IPS DF 4.7 (cell line): Measurements from ENCODE around the gene CORO6.

Source experiments
- DNase-seq: peaks from one replicate; pipeline ENCODE4 v3.0.0-alpha.2; 2013; ENCODE audit warnings: low spot score; ENCODE audit errors: extremely low read depth

CORO6 gene

DNA sequence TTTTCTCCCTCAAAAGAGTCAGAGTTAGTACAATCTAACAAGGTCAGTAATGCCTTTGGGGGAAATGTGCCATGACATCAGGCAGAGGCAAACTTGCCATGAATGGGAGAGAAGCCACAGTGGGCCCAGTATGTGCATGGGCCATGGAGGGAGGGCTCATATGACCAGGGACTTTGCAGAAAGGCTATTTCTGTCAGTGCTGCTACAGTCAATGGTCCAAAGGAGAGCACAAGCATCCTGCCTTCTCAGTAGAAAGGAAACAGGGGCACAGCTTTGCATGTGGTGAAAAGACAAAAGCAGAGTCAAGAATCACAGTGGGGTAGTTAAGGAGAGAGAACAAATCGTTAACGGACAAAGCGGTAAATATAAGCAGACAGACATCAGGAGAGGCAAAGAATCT lies 11.2 kb upstream of the CORO6 start:
- DNase-seq, result no peak

DNA sequence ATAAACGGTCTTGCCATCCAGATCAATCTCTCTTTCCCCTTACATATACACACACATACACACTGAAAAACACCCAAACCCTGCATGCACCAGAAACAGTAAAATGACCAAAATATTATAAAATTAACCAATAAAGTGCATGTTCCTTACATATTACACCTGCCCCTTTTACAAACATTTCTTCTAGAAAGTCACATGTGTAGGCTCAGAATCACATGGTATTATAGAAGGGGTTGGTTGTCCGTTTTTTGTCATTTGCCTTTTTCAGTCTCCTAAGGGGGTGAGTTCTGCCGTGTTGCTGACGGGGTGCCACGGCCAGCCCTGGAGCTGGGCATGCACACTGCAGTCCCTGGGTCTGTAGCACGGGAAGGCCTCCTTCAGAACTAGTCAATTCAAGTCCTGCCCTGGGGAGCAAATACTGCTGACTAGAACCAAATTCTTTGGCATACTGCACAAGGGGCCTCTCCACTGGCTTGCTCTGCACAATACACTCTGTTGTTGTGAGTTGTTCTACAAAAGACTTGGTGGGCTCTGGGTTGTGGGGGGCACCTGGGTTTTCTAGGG lies 8.0 kb upstream of the CORO6 start:
- no peak for DNase-seq

DNA sequence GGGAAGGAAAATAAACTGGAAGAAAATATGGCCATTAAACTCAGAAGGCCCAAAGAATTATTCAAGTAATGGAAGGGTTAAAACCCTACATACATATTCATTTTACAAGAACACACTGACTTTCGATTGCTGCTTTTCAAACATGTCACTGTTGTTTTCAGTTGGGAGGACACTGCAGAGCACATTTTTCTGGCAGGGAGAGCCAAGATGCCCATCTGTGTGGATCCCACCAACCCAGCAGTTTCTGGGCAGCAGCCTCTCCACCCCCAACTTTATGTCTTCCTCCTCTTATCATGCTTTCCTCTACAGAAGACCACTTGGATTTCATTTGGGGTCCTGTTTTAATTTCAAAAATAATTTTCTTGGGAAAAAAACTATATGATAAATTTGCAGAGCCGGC lies 7.1 kb upstream of the CORO6 start:
- no peak for DNase-seq

DNA sequence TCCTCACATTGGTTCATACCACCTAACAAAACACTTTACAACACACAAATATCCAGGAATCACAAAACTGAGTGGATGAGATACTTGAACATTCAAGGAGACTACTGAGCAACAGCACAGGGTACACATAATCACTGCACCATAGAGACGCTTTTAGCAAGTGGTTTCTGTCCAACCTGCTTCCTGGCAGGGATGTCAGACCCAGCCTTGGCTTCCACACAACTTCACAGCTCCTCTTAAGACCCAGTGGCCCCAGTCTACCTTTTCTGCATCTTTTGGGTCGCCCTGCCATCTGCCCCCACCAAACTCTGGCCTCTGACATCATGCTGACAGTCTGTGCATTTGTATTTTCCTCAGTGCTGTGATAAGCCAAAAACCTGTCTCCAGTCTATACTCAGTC lies 5.9 kb upstream of the CORO6 start:
- no peak for DNase-seq

DNA sequence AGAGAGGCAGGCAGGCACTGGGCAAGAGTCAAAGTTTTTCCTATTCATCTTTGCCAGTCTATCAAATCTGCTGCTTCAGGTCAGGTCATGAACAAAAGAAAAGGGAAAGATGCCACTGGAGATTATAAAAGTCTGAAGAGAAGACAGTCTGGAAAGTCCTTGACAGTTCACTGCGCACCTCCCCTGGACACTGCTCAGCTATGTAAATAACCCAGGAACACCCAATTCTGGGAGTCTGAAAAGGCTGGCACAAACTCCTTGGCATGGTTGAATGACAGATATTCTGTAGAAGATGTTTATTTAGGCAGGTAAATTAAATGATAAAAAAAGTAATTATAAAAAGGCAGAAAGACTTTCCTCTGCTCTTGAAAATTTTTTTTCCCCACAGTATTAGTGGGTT lies 5.2 kb upstream of the CORO6 start:
- DNase-seq, result no peak

DNA sequence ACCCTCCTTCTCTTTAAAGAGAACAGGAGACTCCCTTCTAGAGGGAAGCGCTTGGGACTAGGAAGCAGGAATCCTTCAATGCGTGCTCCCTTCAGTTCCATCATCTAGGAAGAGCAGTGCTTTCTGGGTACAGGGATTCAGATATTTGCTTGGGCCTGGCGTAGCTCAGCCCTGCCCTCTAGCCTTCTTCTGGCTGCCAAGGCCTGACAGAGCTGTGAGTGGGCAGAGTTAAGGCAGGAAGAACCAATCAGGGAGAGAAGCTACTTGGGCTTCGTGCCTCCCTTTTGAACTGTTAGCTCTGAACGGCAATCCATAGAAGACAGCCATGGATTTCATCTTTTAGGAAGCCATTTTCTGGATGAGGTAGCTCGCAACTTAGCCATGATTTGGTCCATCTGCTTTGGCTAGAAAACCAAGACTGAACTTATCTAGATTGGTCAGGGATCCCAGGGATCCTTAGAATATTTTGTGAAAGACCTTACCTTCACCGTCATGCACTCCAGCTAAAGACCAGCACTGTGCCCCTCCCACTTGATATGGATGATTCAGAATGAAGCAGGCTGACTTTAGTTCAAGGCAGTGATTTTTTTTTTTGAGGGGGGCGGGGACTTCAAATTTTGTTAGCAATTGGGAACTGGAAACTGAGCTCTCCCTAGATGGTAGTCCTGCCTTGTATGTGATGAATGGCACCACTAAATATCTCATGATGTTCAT lies 2.5 kb upstream of the CORO6 start:
- no peak for DNase-seq

DNA sequence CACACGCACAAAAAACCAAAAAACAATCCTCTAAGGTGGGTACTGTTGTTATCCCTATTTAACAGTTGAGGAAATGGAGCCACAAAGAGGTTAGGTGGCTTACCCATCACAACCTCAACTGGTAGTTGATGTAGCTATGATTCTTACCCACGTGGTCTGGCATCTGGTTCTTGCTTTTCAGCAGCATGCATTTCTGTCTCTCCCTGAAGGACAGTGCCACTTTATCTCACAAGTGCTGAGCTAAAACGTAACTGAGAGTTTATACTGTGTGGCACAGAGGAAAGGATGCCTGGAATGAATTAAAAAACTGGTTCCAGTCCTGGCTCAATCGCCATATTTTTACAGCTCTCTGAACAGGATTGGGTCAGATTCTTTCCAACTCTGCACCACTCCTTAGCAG lies 1.9 kb upstream of the CORO6 start:
- DNase-seq, result no peak

DNA sequence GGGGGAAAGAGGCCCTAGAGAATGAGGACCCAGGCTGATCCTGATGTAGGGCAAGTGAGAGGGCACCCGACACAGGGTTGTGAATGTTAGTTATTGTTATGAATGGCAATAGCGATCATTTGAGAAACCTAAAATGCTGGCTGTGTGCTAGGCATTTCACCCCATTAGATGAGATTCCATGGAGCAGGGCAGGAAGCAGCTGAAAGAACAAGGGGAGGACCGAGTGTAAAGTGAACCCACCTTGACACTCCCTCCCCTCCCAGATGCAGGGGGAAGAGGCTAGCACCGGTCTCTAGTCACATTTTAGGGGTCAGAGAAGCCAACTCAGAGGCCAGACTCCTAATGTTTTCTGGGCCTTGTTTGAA lies 553 bp upstream of the CORO6 start:
- no peak for DNase-seq

DNA sequence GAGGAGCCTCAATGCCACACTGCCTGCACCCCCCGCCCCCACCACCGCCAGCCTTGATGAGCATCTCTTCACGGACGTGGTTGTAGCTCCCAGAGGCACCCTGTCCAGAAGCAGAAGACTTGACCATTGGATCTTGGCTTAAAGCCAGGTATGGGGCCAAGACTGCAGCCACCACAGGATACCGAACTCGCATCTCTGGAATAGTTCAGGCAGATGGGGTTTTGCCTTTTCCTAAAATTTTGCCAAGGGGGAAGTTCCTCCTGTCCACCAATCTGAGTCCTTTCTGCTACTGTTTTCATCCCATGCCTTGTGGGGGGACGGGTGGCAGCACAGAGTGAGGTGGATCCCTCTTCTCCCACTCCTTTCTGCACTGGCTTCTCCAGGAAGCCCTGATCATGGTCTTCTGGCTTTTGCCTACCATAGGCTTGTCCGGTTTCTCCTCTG lies 939 bp downstream of the CORO6 start:
- no peak for DNase-seq

DNA sequence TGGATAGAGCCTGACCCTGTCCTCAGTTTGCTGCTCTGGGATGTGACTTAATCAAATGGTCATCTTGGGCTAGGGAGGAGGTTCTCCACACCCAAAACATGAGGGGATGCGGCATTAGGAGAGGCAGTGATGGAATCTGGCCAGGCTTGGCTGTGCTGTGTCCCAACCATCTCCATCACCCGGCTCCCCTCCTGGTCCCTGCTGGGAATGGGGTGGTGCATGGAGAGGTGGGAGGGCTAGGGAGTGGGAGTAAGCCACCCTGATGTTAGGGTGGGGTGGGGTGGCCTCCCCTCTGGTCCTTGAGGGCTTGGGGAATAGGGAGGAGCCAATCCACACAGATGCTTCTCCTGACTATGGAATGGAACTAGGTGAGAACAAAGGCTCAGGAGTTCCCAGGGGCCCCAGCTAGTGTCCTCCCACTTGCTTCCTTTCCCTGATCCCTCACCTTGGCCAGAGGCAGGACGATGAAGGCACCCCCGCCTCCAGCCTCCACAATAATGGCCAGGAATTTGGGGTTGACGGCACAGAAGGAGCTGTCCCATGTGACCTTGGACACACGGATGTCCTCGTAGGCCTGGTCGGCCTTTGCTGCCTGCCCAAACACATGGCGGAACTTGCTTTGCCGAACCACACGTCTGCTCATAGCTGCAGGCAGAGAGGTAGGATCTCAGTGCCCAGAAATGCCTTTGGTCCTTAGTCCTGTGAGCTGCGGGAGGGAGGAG lies 1.8 kb downstream of the CORO6 start:
- no peak for DNase-seq

DNA sequence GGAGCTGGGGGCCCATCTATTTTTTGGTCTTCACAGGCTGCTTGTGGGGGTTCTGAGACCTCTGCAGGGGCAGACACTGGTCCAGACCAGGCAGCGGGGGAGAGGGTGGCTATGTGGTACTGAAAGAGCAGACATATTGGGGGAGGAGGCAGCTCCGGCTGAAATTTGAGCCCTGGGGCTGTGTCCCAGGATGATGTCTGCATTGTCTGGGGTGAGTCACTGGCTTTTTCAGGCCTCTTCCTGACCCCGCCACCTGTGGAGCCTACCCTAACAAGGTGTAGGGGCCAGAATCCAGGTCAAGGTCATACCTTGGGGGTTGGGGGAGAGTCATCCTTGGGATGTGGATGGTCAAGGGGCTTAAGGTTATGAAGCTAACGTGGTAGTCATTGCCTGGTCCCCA lies 2.4 kb downstream of the CORO6 start:
- no peak for DNase-seq

DNA sequence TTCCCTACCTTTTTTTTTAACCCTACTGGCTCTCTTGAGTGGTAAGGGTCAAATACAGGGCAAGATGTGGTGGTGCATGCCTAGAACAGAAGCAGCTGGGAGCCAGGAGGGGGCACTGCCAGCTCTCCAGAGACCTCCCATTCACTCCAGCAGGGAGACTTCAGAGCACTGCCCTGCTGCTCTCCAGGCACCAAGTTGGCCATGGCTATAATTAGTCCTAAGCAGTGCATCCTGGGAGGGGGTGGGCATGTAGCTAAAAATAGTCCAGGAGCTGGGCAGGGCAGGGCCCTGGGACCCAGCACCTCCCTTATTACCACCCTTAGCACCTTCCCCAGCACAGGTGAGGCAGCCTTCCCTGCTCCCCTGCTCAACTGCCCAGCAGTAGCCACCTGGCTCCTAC lies 3.5 kb downstream of the CORO6 start:
- DNase-seq, result no peak

DNA sequence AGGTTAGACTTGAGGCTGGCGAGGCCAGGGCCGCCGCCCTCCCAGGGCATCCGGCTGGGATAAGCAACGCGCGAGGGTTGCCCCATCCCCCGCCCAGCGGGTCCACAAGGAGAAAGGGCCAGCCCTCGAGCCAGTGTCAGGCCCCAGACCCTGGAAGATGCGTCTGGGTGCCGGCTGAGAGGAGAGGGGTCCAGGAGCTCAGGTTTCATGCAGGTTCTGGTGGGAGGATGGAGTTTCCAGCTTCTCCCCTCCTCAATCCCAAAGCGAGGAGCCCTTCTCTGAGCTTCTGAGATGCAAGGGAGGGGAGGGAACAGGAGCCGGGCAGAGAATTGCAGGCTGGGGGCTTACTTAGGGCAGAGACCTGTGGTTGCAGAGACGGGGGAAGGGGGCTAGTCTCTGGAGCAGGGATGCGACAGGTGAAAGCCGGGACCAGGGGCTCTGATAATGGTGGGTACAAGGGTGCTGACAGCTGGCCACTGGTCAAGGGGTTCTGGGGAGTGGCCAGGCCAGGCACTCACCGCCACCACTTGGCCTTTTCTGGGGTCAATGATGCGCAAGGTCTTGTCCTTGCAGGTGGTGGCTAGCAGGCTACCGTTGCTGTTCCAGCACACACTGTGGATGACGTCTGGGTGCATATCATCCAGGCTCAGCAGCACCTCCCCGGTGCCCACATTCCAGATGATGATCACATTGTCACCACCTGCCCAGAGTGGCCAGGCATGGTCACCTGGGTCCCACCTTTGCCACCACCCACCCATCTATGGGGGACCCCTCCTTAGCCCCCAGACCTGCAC lies 4.2 kb downstream of the CORO6 start:
- DNase-seq, result no peak

DNA sequence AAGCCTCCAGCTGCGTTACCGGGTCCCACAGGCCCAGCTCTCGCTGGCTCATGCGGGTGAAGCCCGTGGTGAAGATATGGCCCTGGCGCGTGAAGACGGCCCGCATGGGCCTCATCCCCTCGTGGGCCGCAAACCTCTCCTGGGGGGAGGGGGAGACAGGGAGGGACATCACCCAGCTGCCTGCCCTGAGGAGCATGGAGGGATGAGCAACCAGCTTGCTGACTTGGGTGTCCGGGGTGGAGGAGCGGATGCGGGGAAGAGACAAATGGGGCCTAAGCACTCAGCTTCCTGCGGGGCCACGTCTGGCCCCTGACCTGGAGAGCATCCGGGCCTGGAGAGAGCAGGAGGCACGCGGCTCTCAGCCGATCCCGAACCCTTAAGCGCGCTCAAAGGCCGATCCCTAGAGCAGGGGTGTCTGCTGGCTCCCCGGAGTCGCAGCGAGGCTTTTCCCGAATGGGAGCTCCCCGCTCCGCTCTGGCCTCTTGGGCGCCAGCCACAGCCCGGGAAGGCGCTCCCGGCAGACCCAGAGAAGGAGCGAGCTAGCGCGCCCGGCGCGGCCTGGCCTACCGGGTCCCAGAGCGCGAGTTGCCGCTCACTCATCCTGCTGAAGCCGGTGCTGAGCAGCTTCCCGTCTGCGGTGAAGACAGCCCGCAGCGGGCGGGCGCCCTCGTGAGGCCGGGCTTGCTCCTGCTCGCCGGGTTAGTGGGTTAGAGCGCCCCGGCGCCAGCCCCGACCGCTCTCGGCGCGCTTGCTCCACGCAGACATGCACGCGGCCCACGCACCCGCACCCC lies 5.0 kb downstream of the CORO6 start:
- DNase-seq, result no peak

DNA sequence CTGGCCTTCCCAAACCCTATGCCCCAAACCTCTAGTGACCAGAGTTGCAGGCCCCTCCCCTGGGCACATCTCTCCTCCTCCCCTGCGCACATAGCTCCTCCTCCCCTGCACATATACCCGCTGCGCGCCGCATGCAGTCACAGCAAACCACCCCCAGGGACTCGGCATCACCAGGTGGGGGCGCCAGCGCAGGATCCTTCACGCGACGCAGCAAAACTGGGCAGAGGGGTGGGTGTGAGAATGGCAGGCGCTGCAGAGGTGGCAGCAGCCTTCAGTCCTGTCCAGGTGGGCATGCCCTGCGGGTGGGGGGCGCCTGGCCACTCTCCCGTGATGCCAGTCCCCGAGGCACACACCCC lies 5.6 kb downstream of the CORO6 start:
- no peak for DNase-seq

DNA sequence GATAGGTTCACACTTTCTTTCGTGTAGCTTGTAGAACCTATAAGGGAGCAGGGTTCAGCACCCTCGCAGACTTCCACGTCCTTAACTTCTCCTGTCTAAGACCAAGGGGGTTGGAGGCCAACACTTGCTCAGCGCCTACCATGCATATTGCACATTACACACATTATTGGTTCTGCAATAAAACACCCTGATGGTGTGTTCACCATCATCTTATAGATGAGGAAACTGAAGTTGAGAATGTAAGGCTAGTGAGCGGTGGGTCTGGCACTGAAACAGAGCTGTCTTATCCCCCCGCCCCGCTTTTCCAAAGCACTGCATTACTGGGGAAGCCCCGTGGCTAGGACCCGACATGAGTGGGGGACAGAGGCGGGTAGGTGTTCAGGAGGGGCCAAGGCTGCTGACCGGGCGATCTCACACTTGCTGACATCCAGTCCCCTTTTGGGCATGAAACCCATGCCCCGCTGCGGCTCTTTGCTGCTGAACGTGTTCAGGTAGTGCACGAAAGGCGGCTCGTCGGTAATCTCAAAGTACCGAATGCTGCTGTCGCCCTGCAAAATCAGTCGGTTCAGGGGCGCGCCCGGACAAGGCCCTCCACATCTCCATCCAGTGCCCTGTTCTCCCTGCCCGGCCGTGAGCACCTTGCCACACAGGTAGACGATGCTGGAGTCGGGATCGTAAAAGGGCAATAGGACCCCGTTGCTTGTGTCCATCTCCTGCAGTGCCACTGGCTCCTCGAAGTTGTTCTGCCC lies 6.2 kb downstream of the CORO6 start:
- no peak for DNase-seq

DNA sequence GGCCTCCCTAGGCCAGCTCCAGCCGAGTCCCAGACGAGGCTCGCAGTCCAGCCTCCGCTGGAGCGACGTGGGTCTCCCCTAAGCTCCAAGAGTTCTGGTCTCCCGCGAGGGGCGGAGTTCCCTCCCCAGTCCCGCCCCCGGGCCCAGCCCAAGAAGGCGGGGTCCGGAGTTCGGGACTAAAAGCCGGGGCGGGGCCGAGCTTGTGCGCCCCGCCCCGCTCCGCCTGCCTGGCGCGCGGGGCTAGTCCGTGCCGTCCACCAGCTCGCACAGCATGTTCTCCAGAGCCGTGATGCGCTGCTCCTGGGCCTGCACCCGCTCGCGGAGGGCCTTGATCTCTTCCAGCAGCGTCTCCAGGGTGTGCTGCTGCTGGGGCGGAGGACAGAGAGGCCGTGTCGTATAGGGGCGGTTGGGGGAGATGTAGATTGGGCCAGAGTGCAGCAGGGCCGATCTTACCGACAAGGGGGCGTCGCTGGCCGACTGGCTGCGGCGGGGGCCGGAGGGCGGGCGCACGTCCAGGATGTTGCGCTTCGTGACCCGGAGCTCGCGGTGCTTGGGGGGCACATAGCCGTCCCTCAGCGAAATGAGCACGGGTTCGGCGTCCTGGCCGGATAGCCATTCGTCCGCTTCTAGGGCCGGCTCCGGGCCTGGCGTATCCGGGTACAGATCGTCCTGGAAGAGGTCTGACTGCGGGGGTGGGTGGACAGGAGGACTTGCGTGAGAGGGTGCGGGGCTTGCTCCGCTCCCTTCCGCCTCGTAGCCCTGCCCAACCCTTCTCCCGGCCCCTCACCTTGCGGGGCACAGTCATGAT lies 7.0 kb downstream of the CORO6 start:
- no peak for DNase-seq

DNA sequence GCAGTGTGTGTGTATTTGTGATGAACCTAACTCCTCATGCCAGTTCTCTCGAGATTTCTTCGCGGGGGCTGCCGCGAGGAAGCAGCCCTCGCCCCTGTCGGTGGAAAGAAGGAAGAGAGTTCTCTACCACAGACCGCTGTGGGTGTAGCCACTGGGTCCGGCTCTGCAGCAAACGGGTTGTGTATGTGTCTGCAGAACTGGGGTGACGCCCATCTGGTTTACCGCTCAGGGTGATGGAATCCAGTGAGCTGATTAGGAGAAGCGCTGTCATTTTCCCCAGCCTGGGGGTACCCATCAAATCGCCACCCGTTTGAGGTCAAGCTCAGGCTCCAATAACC lies 7.7 kb downstream of the CORO6 start:
- DNase-seq, result no peak

DNA sequence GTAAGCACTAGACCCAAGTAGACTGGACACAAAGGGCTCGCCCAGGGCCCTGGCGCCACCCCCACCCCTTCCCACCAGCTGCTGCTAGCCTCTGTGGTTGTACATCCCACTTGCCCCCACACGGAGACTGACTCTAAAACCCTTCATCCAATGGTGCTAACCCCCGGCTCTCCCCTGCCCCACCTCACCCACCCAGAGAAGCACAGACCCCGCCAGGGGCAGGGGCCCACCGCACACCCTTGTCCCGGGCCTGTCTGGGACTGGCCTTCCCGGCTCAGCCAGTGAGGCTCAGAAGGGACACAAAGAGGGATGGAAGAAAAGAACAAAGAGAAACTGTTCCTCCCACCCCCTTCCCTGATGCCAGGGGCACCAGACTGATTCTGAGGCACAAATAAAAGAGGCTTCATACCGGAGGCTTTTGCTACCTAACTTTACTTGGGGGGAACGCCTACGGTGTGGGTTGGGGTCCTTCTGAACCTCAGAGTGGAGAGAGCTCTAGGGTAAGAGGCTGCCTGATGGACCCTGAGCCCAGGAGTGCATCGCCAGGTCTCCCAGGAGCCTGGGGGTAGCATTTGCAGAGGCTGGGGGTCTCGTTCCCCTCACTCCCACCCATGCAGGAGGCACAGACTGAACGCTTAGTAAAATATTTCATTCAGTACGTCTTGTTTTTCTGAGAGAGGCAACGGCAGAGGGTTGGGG lies 8.2 kb downstream of the CORO6 start:
- no peak for DNase-seq
